SK-N-SH (cell line): ENCODE results near the gene NTNG2. TPM values are rescaled to one million over a fixed set of nuclear protein-coding genes. Genes with fewer than 3 reads are reported as not detected.
A peak's percentile ranks its signal among the peaks of the same experiment; 100 is the strongest.

Source experiments
- CTCF ChIA-PET: fragments of 300-600, 350-600 bp; formaldehyde crosslinking; extraction: SDS; loops from one replicate; lab custom pipeline; 2021; lab: Yijun Ruan, JAX
- POLR2A ChIA-PET: fragments of 350-600 bp; sonication (Branson Sonifier 250); formaldehyde crosslinking; extraction: SDS; loops from one replicate; lab custom pipeline; 2020; ENCODE audit warnings: antibody characterized with exemption, inconsistent platforms; lab: Yijun Ruan, JAX
- DNase-seq: peaks from one replicate; pipeline ENCODE4 v3.0.0; 2012
- H2AFZ ChIP-seq: fragments of 200-600 bp; sonication (generic); 2 replicates; pipeline ENCODE4 v1.8.1; 2016; ENCODE audit warnings: antibody characterized with exemption, mild to moderate bottlenecking, low read depth
- H3F3A ChIP-seq: fragments of 200-600 bp; sonication (generic); replicated peaks from 2 replicates; pipeline ENCODE3; 2016; ENCODE audit warnings: antibody characterized with exemption, mild to moderate bottlenecking; ENCODE audit not compliant: insufficient read depth
- H3K27ac ChIP-seq, 2 experiments: fragments of 200-500 bp in 1 of 2; fragments of 200-600 bp in 1 of 2; sonication (Bioruptor generic) in 1 of 2; sonication (generic), shearing (Covaris generic) in 1 of 2; 2 replicates each; pipeline versions ENCODE4 v1.5.1 to v1.6.1; 2014 to 2016; ENCODE audit warnings: low read depth in 2 of 2, inconsistent platforms in 1 of 2, low read length in 1 of 2, mild to moderate bottlenecking in 1 of 2, mixed read lengths in 1 of 2
- H3K27me3 ChIP-seq: fragments of 200-600 bp; sonication (generic), shearing (Covaris generic); 2 replicates; pipeline ENCODE4 v1.6.1; 2016; ENCODE audit warnings: mixed run types; ENCODE audit not compliant: insufficient read depth
- H3K36me3 ChIP-seq, 2 experiments: fragments of 200-500 bp in 1 of 2; fragments of 200-600 bp in 1 of 2; sonication (Bioruptor generic) in 1 of 2; sonication (generic) in 1 of 2; replicated peaks in 1 of 2; 2 replicates each; pipeline versions ENCODE3 to v1.5.1; 2014 to 2016; ENCODE audit warnings: low read length in 1 of 2, mild to moderate bottlenecking in 1 of 2; ENCODE audit not compliant: insufficient read depth in 2 of 2, control insufficient read depth in 1 of 2
- H3K4me1 ChIP-seq, 2 experiments: fragments of 200-500 bp in 1 of 2; fragments of 200-600 bp in 1 of 2; sonication (Bioruptor generic) in 1 of 2; sonication (generic), shearing (Covaris generic) in 1 of 2; 2 replicates each; pipeline versions ENCODE4 v1.5.1 to v1.6.1; 2014 to 2016; ENCODE audit warnings: low read depth in 1 of 2, low read length in 1 of 2, mixed run types in 1 of 2; ENCODE audit not compliant: insufficient read depth in 2 of 2, control insufficient read depth in 1 of 2
- H3K4me2 ChIP-seq: fragments of 200-600 bp; sonication (generic), shearing (Covaris generic); 2 replicates; pipeline ENCODE4 v1.6.1; 2017; ENCODE audit warnings: mixed run types
- H3K4me3 ChIP-seq, 2 experiments: fragments of 200-500 bp in 1 of 2; fragments of 200-600 bp in 1 of 2; sonication (Bioruptor generic) in 1 of 2; sonication (generic), shearing (Covaris generic) in 1 of 2; 2 replicates each; pipeline versions ENCODE4 v1.5.1 to v1.8.1; 2014 to 2016; ENCODE audit warnings: low read depth in 2 of 2, inconsistent platforms in 1 of 2, low read length in 1 of 2, mild to moderate bottlenecking in 1 of 2, mixed read lengths in 1 of 2, moderate library complexity in 1 of 2
- H3K79me2 ChIP-seq: fragments of 200-600 bp; sonication (generic); 2 replicates; pipeline ENCODE4 v1.8.1; 2017; ENCODE audit warnings: mild to moderate bottlenecking; ENCODE audit not compliant: insufficient read depth
- H3K9ac ChIP-seq: fragments of 200-600 bp; sonication (generic); 2 replicates; pipeline ENCODE4 v1.6.1; 2017; ENCODE audit warnings: mixed run types
- H3K9me2 ChIP-seq: fragments of 200-600 bp; sonication (generic); 2 replicates; pipeline ENCODE4 v1.6.1; 2017; ENCODE audit warnings: mixed run types
- H3K9me3 ChIP-seq: fragments of 200-600 bp; sonication (generic); 2 replicates; pipeline ENCODE4 v1.6.1; 2017; ENCODE audit warnings: mixed run types, mild to moderate bottlenecking, moderate library complexity
- H4K20me1 ChIP-seq: fragments of 200-600 bp; sonication (generic); 2 replicates; pipeline ENCODE4 v1.6.1; 2017; ENCODE audit warnings: mild to moderate bottlenecking, mixed run types; ENCODE audit not compliant: insufficient read depth
- FOXM1 ChIP-seq: IDR thresholded peaks from 2 replicates; pipeline ENCODE4 v1.4.0; 2012; ENCODE audit warnings: low read depth, mild to moderate bottlenecking
- JUND ChIP-seq: IDR thresholded peaks from 2 replicates; pipeline ENCODE4 v1.4.0; 2012
- RAD21 ChIP-seq: IDR thresholded peaks from 2 replicates; pipeline ENCODE4 v1.6.1; 2012; ENCODE audit warnings: mild to moderate bottlenecking, low read length
- RXRA ChIP-seq: IDR thresholded peaks from 2 replicates; pipeline ENCODE4 v1.4.0; 2012; ENCODE audit warnings: low read depth, mild to moderate bottlenecking, borderline replicate concordance
- SMC3 ChIP-seq: IDR thresholded peaks from 2 replicates; pipeline ENCODE4 v1.6.1; 2012; ENCODE audit warnings: low read depth, low read length, improper control_type of control experiment
- TAF1 ChIP-seq: IDR thresholded peaks from 2 replicates; pipeline ENCODE4 v1.6.1; 2012; ENCODE audit warnings: low read depth, mild to moderate bottlenecking, low read length, moderate library complexity, borderline replicate concordance
- WGBS: methylation state at CpG from one replicate; pipeline ENCODE4 v1.1.6; 2017; ENCODE audit warnings: low lambda C conversion rate; 5-methylcytosine and 5-hydroxymethylcytosine counted together
- polyA plus RNA-seq, 3 experiments: library from polyadenylated mRNA; depleted of rRNA; stranded (reverse); fragments of >200 nt; gene quantifications; 2 replicates each; pipeline ENCODE4 v1.2.3, GENCODE V29; 2012
- TF ChIP-seq, protein P1 (sequence below): fragments of 200-600 bp; sonication (generic); IDR thresholded peaks from 2 replicates; pipeline ENCODE4 v1.6.1; 2017; ENCODE audit warnings: antibody characterized with exemption, mild to moderate bottlenecking, moderate library complexity
- TF ChIP-seq, protein P2 (sequence below): IDR thresholded peaks from 2 replicates; pipeline ENCODE4 v1.6.1; 2012; ENCODE audit warnings: mild to moderate bottlenecking, low read depth, low read length, moderate library complexity

NTNG2 gene
- polyA plus RNA-seq, 1 of the 3 experiments (the other 2 are of a cell fraction), result 6.1 TPM

DNA sequence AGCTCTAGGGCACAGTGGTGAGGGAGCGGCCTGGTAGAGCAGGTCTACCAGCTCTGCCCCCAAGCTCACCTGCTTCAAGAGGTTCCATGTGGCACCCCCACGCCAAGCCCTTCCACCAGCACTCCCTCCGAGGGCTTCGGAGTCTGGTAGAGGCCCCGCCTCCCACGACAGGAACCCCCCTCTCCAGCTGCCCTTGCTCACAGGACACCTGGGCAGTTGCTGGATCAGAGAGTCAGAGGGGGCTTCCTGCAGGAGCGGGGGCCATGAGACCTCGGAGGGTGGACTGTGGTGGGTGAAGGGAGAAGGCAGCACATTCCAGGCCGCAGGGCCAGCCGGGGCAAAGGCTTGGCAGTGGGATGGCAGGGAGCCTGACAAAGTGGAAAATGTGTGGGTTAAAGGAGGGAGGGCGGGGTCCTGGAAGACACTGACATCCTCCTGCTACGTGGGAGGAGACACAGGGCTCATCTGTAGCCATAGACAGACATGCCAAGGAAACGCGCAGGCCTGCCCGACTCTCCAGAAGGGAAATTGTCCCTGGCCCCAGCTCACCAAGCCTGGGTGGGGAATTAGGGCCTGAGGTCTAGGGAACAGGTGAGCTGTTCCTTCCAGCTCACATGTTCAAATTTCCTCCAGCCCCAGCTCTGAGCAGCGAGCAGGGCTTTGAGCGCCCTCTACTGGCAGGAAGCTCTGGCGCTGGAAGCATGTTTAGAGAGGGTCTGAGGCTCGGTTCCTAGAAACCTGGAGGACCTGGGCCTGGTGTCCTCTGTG is 74.2 kb downstream of the NTNG2 start:
- Histone ChIP-seq H2AFZ (no peak overlapping the region), H3K4me3 (peak overlapping the region in 1 of 2 experiments; percentile 38; a peak in 1 of 4 replicates), H3K36me3 (no peaks in the 10 kb centered on the region), H3K27ac (no peak overlapping the region), H4K20me1 (0 out of 2 replicates have a peak, but pooled peaks cover 14% of the 10 kb centered on the region), H3K79me2 (no peaks in the 10 kb centered on the region), H3K27me3 (no peaks in the 10 kb centered on the region), H3K4me2 (no peak overlapping the region), H3K9ac (no peak overlapping the region), H3F3A (peaks cover 6% of the 10 kb centered on the region), H3K4me1 (peaks cover 0 to 49% of the 10 kb centered on the region in 2 experiments; a peak in 2 of 4 replicates), H3K9me3 (no peaks in the 10 kb centered on the region), H3K9me2 (no peaks in the 10 kb centered on the region)
- CTCF ChIA-PET, result interaction anchor here (0.7 to 12.6 kb wide), 69 partner anchors 9 to 478 kb away, joined by 3 to 218 read pairs (median 5); partner anchors contain the start of gene NTNG2
- WGBS, result 46% methylated on average over 13 of the region's 19 CpGs
- TF ChIP-seq RXRA (no peak), RAD21 (peak; percentile 96), TAF1 (no peak), JUND (no peak), FOXM1 (no peak), SMC3 (peak; percentile 90)
- TF ChIP-seq, protein P1, sequence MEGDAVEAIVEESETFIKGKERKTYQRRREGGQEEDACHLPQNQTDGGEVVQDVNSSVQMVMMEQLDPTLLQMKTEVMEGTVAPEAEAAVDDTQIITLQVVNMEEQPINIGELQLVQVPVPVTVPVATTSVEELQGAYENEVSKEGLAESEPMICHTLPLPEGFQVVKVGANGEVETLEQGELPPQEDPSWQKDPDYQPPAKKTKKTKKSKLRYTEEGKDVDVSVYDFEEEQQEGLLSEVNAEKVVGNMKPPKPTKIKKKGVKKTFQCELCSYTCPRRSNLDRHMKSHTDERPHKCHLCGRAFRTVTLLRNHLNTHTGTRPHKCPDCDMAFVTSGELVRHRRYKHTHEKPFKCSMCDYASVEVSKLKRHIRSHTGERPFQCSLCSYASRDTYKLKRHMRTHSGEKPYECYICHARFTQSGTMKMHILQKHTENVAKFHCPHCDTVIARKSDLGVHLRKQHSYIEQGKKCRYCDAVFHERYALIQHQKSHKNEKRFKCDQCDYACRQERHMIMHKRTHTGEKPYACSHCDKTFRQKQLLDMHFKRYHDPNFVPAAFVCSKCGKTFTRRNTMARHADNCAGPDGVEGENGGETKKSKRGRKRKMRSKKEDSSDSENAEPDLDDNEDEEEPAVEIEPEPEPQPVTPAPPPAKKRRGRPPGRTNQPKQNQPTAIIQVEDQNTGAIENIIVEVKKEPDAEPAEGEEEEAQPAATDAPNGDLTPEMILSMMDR, result peak; percentile 98
- TF ChIP-seq, protein P2, sequence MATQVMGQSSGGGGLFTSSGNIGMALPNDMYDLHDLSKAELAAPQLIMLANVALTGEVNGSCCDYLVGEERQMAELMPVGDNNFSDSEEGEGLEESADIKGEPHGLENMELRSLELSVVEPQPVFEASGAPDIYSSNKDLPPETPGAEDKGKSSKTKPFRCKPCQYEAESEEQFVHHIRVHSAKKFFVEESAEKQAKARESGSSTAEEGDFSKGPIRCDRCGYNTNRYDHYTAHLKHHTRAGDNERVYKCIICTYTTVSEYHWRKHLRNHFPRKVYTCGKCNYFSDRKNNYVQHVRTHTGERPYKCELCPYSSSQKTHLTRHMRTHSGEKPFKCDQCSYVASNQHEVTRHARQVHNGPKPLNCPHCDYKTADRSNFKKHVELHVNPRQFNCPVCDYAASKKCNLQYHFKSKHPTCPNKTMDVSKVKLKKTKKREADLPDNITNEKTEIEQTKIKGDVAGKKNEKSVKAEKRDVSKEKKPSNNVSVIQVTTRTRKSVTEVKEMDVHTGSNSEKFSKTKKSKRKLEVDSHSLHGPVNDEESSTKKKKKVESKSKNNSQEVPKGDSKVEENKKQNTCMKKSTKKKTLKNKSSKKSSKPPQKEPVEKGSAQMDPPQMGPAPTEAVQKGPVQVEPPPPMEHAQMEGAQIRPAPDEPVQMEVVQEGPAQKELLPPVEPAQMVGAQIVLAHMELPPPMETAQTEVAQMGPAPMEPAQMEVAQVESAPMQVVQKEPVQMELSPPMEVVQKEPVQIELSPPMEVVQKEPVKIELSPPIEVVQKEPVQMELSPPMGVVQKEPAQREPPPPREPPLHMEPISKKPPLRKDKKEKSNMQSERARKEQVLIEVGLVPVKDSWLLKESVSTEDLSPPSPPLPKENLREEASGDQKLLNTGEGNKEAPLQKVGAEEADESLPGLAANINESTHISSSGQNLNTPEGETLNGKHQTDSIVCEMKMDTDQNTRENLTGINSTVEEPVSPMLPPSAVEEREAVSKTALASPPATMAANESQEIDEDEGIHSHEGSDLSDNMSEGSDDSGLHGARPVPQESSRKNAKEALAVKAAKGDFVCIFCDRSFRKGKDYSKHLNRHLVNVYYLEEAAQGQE, result no peak
- peak; percentile 85 for DNase-seq
- POLR2A ChIA-PET, result interaction anchor here (0.9 to 1.1 kb wide), 2 partner anchors 68 to 158 kb away, joined by 3 to 5 read pairs; no protein-coding TSS in a partner anchor
